Small intestine (tissue), 7 donors: ENCODE data around the gene ALPG. TPM values are rescaled to one million over a fixed set of nuclear protein-coding genes. Genes with fewer than 3 reads are reported as not detected.
A peak's percentile ranks its signal among the peaks of the same experiment; 100 is the strongest.
"Not testable (repeated sequence)": the region's sequence is repeated elsewhere in the genome, so short reads cannot be mapped to it uniquely, and the experiment has no call there.

ENCODE experiments used
- DNase-seq, 2 donors: peaks; one replicate each; pipeline versions ENCODE4 v3.0.0 to v3.0.0-alpha.2; 2013
- FAIRE-seq: peaks from 2 replicates; lab custom pipeline; 2012; peaks lifted over from hg19 to GRCh38; lab: Jason Lieb, UNC
- H3K27ac ChIP-seq, 3 donors: one replicate each; pipeline ENCODE4 v1.5.1; 2013; ENCODE audit warnings: low read length in 2 of 3, mild to moderate bottlenecking in 2 of 3, control low read depth in 1 of 3, inconsistent platforms in 1 of 3, low read depth in 1 of 3, moderate library complexity in 1 of 3
- H3K27me3 ChIP-seq, 3 donors: one replicate each; pipeline ENCODE4 v1.6.1; 2013; ENCODE audit warnings: low read length in 3 of 3, inconsistent platforms in 1 of 3; ENCODE audit not compliant: control insufficient read depth in 3 of 3, insufficient read depth in 3 of 3
- H3K36me3 ChIP-seq, 3 donors: one replicate each; pipeline ENCODE4 v1.6.1; 2013; ENCODE audit warnings: low read length in 3 of 3, inconsistent platforms in 1 of 3, low read depth in 1 of 3, mild to moderate bottlenecking in 1 of 3, moderate library complexity in 1 of 3; ENCODE audit not compliant: control insufficient read depth in 3 of 3, insufficient read depth in 2 of 3
- H3K4me1 ChIP-seq, 3 donors: one replicate each; pipeline ENCODE4 v1.6.1; 2013; ENCODE audit warnings: low read length in 2 of 3, inconsistent platforms in 1 of 3, low read depth in 1 of 3, mild to moderate bottlenecking in 1 of 3, moderate library complexity in 1 of 3; ENCODE audit not compliant: control insufficient read depth in 3 of 3, insufficient read depth in 2 of 3
- H3K4me3 ChIP-seq, 3 donors: one replicate each; pipeline ENCODE4 v1.5.1; 2013; ENCODE audit warnings: low read length in 3 of 3, control low read depth in 1 of 3, inconsistent platforms in 1 of 3, low read depth in 1 of 3, mild to moderate bottlenecking in 1 of 3, moderate library complexity in 1 of 3
- H3K9me3 ChIP-seq, 2 donors: one replicate each; pipeline ENCODE4 v1.6.1; 2013; ENCODE audit warnings: low read depth in 1 of 2, low read length in 1 of 2; ENCODE audit not compliant: control insufficient read depth in 2 of 2, insufficient read depth in 1 of 2
- WGBS, 3 donors: extraction: QIAGEN DNeasy Blood & Tissue Kit; methylation state at CpG; one replicate each; pipeline ENCODE4 v1.1.7; 2013; 5-methylcytosine and 5-hydroxymethylcytosine counted together
- polyA plus RNA-seq, 4 donors: library from polyadenylated mRNA; stranded (reverse) in 3 of 4; unstranded in 1 of 4; fragments of 200-250 nt in 3 of 4; fragments of 120-200 nt in 1 of 4; gene quantifications; one replicate each; pipeline versions ENCODE4 v1.2.1 to v1.2.3, GENCODE V29; 2013
- donor health status: healthy with polysubstance abuse.
- donor health status: control.
- donor health status: control.
- donor health status: Bipolar disorder and iron deficiency.
- donor health status: healthy.

ALPG gene
- polyA plus RNA-seq, 4 donors, result 0.01 TPM; not detected in 3

GRCh38 chr2:232447638-232448303 is 41.1 kb downstream of the ALPG start:
- peak overlapping the region; percentile 91 to 93 (median 92) for H3K27ac ChIP-seq
- no peak for FAIRE-seq
- H3K4me3 ChIP-seq, result no peak overlapping the region
- 27 to 60% (median 34%) methylated on average over 18 of the region's 18 CpGs for WGBS, 3 donors
- no peaks in the 10 kb centered on the region for H3K36me3 ChIP-seq
- no peaks in the 10 kb centered on the region for H3K9me3 ChIP-seq
- H3K4me1 ChIP-seq, result peaks cover 2 to 21% (median 4%) of the 10 kb centered on the region in 3 donors
- peak; percentile 94 to 97 for DNase-seq
- H3K27me3 ChIP-seq, result no peaks in the 10 kb centered on the region

GRCh38 chr2:232448304-232448690 is 41.7 kb downstream of the ALPG start:
- FAIRE-seq (no peak), DNase-seq (no peak)
- H3K27me3 ChIP-seq, result no peaks in the 10 kb centered on the region
- no peaks in the 10 kb centered on the region for H3K9me3 ChIP-seq
- peaks cover 2 to 24% (median 4%) of the 10 kb centered on the region in 3 donors for H3K4me1 ChIP-seq
- H3K27ac ChIP-seq, result peak overlapping the region; percentile 91 to 93 (median 92)
- WGBS, 3 donors, result 76 to 78% (median 77%) methylated on average over 10 of the region's 10 CpGs
- no peak overlapping the region for H3K4me3 ChIP-seq
- H3K36me3 ChIP-seq, result no peaks in the 10 kb centered on the region

- WGBS, 3 donors, result 72 to 80% (median 78%) methylated on average over 12 of the region's 12 CpGs
- FAIRE-seq, result no peak
Observed at GRCh38 chr2:232449964-232450363, 43.3 kb downstream of the ALPG start.

GRCh38 chr2:232451645-232452044 is 45.0 kb downstream of the ALPG start:
- FAIRE-seq, H3K4me3 ChIP-seq: not testable (repeated sequence)
- 86 to 96% (median 90%) methylated on average over 3 of the region's 3 CpGs for WGBS, 3 donors

More at GRCh38 chr2:232449964-232450363, 43.3 kb downstream of the ALPG start:
- no peaks in the 10 kb centered on the region for H3K27me3 ChIP-seq
- H3K9me3 ChIP-seq, result no peaks in the 10 kb centered on the region
- H3K4me1 ChIP-seq, result peaks cover 2 to 36% (median 4%) of the 10 kb centered on the region in 3 donors
- no peak overlapping the region for H3K27ac ChIP-seq
- no peaks in the 10 kb centered on the region for H3K36me3 ChIP-seq
- no peak overlapping the region for H3K4me3 ChIP-seq
- no peak for DNase-seq

GRCh38 chr2:232454630-232455029 is 48.0 kb downstream of the ALPG start:
- FAIRE-seq, result no peak
- Histone ChIP-seq H3K4me3 (no peak overlapping the region), H3K27me3 (peaks cover 0 to 14% (median 8%) of the 10 kb centered on the region in 3 donors), H3K9me3 (peaks cover 0 to 4% of the 10 kb centered on the region in 2 donors), H3K4me1 (peaks cover 0 to 56% (median 2%) of the 10 kb centered on the region in 3 donors), H3K27ac (peak overlapping the region in 2 of 3 donors; percentile 93 to 95), H3K36me3 (peaks cover 0 to 32% (median 0%) of the 10 kb centered on the region in 3 donors)
- WGBS, 3 donors, result 83 to 91% (median 86%) methylated on average over 9 of the region's 9 CpGs
- DNase-seq, result no peak

More at GRCh38 chr2:232451645-232452044, 45.0 kb downstream of the ALPG start:
- peaks cover 3 to 47% (median 5%) of the 10 kb centered on the region in 3 donors for H3K4me1 ChIP-seq
- H3K9me3 ChIP-seq, DNase-seq, H3K27ac ChIP-seq, H3K36me3 ChIP-seq, H3K27me3 ChIP-seq: not testable (repeated sequence)

- 30 to 66% (median 43%) methylated on average over 13 to 14 of the region's 14 CpGs for WGBS, 3 donors
- Histone ChIP-seq H3K27ac (peak within 1 kb of the TSS; percentile 68 to 95 (median 93)), H3K9me3 (peaks cover 0 to 4% of the 10 kb centered on the region in 2 donors), H3K27me3 (peaks cover 0 to 16% (median 8%) of the 10 kb centered on the region in 3 donors), H3K4me1 (peaks cover 0 to 58% (median 2%) of the 10 kb centered on the region in 3 donors), H3K4me3 (peak within 1 kb of the TSS in 2 of 3 donors; percentile 31 to 77), H3K36me3 (peaks cover 0 to 34% (median 0%) of the 10 kb centered on the region in 3 donors)
- DNase-seq, result peak; percentile 96 to 98
- FAIRE-seq, result no peak
Observed at GRCh38 chr2:232455426-232456255, 49.0 kb downstream of the ALPG start, which contains the start of gene ALPI. Gene ALPI (plus strand): TSS chr2:232456153. CDS start chr2:232456200, 47 bp downstream.

- FAIRE-seq, result no peak
- no peak for DNase-seq
- Histone ChIP-seq H3K9me3 (peaks cover 0 to 4% of the 10 kb centered on the region in 2 donors), H3K27me3 (peaks cover 0 to 16% (median 8%) of the 10 kb centered on the region in 3 donors), H3K4me3 (peak overlapping the region in 2 of 3 donors; percentile 31 to 77), H3K4me1 (peaks cover 0 to 58% (median 2%) of the 10 kb centered on the region in 3 donors), H3K36me3 (peaks cover 0 to 34% (median 0%) of the 10 kb centered on the region in 3 donors), H3K27ac (peak overlapping the region; percentile 65 to 95 (median 85))
- WGBS, 3 donors, result 86 to 91% (median 87%) methylated on average over 27 of the region's 27 CpGs
Observed at GRCh38 chr2:232456296-232457120, 49.9 kb downstream of the ALPG start.
